Astrocyte of the spinal cord (primary cell): ENCODE data around the gene CRYBG3.
A peak's percentile ranks its signal among the peaks of the same experiment; 100 is the strongest.

Experiments used
- DNase-seq: peaks from one replicate; pipeline ENCODE4 v3.0.0; 2011; ENCODE audit warnings: low read depth, low spot score
- H3K4me3 ChIP-seq: 2 replicates; pipeline ENCODE4 v1.5.1; 2011; ENCODE audit warnings: low read depth, mild to moderate bottlenecking, low read length, moderate library complexity
- CTCF ChIP-seq: IDR thresholded peaks from 2 replicates; pipeline ENCODE4 v1.5.1; 2012; ENCODE audit warnings: low read depth, mild to moderate bottlenecking, low read length, inconsistent platforms
- in situ Hi-C: cut with HindIII; loops from 2 replicates; pipeline ENCODE4 v1.10.0; 2017; ENCODE audit warnings: low sequenced_read_pairs

CRYBG3 gene

GRCh38 chr3:97932387-97932801 lies 110.6 kb downstream of the CRYBG3 start:
- DNase-seq: no peak
- H3K4me3 ChIP-seq: no peak overlapping the region
- no peak for TF ChIP-seq CTCF
- in situ Hi-C loops: no loop called here

- no peak for TF ChIP-seq CTCF
- in situ Hi-C loops: no loop called here
- no peak overlapping the region for H3K4me3 ChIP-seq
- DNase-seq: no peak
These were observed 113.3 kb downstream of the CRYBG3 start for GRCh38 chr3:97934980-97935695.

GRCh38 chr3:97935842-97936241 lies 114.0 kb downstream of the CRYBG3 start:
- TF ChIP-seq CTCF: no peak
- in situ Hi-C loops: no loop called here
- DNase-seq: no peak
- no peak overlapping the region for H3K4me3 ChIP-seq

- no peak for DNase-seq
- no peak overlapping the region for H3K4me3 ChIP-seq
- in situ Hi-C loops: no loop called here
- no peak for TF ChIP-seq CTCF
These were observed 115.4 kb downstream of the CRYBG3 start for GRCh38 chr3:97937205-97937604.

- no peak overlapping the region for H3K4me3 ChIP-seq
- peak; percentile 28 for DNase-seq
- TF ChIP-seq CTCF: no peak
- in situ Hi-C loops: no loop called here
These were observed 116.6 kb downstream of the CRYBG3 start for GRCh38 chr3:97938444-97938843.

GRCh38 chr3:97939401-97939800 lies 117.6 kb downstream of the CRYBG3 start:
- TF ChIP-seq CTCF: no peak
- in situ Hi-C loops: no loop called here
- no peak overlapping the region for H3K4me3 ChIP-seq
- no peak for DNase-seq

GRCh38 chr3:97940034-97940433 lies 118.2 kb downstream of the CRYBG3 start:
- DNase-seq: no peak
- in situ Hi-C loops: no loop called here
- TF ChIP-seq CTCF: no peak
- no peak overlapping the region for H3K4me3 ChIP-seq
